HG02763 (cell line): ENCODE results near the gene DCP1B.

Source experiments
- ATAC-seq: cut with Tn5 transposase; IDR thresholded peaks from one replicate; pipeline ENCODE4 v1.9.1; 2021; ENCODE audit warnings: mild to moderate bottlenecking, moderate library complexity; ENCODE audit not compliant: unreplicated experiment

Gene DCP1B

GRCh38 chr12:1935700-1936378 lies 68.4 kb downstream of the DCP1B start:
- no peak for ATAC-seq

DNA sequence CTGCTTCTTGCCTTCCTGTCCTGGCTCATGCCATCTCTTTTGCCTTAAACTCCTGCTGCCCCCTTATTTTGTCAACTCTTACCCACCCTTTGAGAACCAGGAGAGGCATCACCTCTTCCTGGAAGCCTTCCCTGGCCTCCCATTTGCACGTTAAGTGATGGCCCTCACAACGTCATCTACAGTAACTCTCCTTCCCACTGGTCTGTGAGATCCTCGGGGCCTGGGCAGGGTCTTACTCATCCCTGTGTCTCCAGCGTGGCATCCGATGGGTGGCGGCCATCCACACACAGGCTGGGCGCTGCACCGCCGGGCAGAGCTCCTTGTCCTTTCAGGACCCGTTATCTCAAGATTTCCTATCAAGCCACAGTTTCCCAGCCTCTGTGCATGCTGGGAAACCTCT lies 69.0 kb downstream of the DCP1B start:
- ATAC-seq, result no peak

DNA sequence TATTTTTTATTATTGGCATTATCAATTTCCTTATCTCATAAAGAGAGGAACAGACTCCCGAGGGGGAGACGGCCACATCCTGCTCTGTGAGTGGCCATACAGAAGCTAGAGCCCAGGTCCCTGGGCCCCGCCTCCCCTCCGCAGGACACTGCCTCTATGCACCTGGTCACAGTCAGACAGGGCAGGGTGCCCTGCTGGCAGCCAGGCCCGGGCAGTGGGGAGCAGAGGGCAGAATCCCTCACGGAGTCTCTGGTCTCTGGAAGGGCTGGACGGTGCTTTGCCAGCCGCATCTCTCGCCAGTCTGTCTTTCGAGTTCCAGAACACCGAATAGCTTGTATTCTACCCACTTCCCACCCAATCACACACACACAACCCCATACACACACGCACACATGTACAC lies 69.4 kb downstream of the DCP1B start:
- ATAC-seq, result no peak

- ATAC-seq, result no peak
These were observed 70.2 kb downstream of the DCP1B start for GRCh38 chr12:1934068-1934467.

- no peak for ATAC-seq
These were observed 70.8 kb downstream of the DCP1B start for GRCh38 chr12:1933342-1934051.

DNA sequence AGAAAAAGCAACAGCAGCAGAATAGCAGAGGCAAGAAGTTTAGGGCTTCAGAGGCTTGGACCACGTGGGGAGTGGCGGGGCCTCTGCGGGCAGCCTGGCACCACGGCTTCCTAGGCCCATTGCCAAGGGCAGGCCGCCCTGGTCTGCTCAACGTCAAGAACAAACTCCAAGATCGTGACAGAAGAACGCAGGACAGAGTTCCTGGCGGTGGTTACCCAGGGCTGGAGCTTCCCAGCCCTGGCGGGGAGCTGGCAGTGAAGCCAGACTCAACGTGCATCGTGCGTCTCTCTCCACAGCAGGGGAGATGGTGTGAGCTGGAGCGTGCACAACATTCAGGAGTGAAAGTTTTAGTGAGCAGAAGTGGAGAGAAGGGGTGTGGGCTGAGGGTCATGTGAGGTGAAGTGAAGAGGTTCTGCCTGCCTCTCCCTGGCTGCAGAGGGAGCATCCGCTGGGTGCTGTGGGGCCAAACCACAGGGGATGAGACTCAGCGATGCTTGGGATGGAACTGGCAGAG lies 71.9 kb downstream of the DCP1B start:
- no peak for ATAC-seq

- ATAC-seq, result no peak
These were observed 72.6 kb downstream of the DCP1B start for GRCh38 chr12:1931642-1932041.

- no peak for ATAC-seq
These were observed 73.3 kb downstream of the DCP1B start for GRCh38 chr12:1930803-1931597.

- ATAC-seq, result no peak
These were observed 74.1 kb downstream of the DCP1B start for GRCh38 chr12:1929985-1930802.

GRCh38 chr12:1929241-1929984 lies 74.8 kb downstream of the DCP1B start:
- no peak for ATAC-seq

- ATAC-seq, result no peak
These were observed 75.7 kb downstream of the DCP1B start for GRCh38 chr12:1928439-1929121.

DNA sequence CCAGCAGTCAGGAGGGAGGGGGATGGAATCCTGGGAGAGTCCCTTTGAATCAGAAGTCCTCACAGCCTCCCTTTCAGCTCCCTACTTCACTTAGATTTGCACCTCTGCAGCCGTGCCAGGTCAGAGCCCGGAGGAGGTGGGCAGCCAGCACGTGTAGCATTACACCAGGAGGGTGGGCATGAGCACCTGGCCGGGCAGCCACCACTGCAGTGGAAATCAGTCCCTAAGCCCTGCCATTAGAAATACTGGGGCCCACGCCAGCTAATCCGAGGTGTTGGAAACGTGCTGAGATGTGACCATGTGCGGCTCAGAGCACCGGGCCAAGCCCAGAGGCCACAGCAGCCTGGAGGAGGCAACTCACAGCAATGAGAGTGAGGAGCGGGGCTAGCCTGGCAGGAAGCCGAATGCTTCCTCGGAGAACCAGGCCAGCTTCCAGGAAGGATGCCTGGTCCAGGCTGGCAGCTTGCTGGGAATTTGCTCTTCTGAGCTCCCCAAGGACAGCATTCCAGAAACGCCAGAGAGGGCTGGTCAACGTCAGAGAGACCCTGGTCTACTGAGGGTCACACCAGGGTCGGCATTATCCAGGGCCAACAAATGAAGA lies 76.4 kb downstream of the DCP1B start:
- no peak for ATAC-seq

DNA sequence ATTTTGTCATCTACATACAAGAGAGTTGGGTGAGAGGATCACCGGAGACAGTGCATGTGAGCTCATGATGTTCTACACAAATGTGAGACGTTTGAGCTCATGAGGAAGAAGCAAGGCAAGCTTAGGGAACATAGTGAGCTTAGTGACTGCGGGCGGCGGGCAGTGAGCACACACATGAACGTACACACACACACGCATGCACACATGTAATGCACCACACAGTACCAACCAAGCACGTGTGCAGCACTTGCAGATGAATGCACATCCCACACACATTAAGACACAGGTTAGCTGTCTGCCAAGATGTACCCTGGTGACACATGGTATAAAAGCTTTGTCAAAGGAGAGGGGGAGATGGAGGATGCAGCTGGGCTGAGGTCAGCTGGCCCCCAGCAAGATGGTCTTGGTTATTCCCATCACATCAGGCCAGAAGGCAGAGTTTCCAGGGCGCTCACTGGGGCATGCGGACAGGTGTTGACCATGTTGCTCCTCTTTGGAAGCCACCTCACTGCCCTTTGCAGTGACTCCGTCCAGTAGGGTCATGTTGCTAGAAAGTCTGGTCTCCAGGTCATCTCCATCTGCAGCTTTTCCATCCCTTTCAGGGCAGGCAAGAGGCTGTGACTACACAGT lies 77.1 kb downstream of the DCP1B start:
- no peak for ATAC-seq

DNA sequence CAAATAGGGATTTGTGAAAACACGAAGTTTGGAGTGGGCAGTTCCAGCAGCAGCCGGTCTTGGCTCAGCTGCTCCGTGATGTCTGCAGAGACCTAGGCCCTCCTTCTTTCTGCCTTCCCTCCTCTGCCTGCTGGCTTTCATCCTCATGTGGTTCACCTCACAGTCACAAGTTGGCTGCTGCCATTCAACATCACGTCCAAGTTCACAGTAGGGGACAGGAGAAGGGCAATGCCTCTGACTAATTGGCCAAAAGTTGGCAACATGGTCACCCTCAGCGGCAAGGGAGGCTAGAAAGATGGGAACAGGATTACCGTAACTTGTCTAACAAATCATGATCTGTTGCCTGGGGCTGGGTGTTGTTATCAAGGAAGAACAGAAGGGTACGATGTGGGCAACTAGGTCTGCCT lies 78.0 kb downstream of the DCP1B start:
- ATAC-seq, result no peak

DNA sequence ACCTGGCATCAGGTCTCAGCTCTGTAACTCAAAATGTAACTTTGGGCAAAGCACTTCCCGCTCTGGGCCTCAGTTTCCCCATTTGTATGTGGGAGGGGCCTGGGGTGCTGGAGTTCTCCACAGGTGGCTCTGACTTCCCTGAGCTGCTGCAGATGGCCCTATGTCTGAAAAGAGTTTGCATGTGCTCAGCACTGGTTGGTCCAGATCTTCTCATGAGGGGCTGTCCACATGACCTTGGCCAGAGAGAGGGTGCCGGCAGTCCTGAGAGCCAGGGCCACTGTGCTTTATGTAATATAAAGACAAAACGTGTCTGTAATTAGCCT lies 78.6 kb downstream of the DCP1B start:
- no peak for ATAC-seq

DNA sequence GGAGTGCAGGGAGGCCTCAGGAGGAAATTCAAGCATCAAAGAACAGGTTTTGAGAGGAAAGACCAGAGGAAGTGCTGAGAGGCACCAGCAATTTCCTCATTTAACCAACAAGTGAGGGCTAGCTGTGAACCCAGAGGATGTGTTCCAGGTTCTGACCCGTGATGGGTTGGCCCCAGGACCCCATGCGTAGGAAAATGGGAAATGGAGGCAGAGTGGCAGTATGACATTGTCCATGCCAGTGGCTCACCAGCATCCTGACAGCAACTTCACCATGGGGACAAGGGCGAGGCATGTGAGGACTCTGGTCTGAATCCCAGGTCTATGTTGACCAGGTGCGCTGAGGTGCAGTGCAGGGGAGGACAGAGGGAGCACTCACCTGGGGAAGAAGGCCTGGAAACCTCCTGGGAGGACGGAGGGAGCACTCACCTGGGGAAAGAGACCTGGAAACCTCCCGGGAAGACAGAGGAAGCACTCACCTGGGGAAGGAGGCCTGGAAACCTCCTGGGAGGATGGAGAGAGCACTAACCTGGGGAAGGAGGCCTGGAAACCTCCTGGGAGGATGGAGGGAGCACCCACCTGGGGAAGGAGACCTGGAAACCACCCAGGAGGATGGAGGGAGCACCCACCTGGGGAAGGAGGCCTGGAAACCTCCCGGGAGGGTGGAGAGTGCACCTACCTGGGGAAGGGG lies 79.1 kb downstream of the DCP1B start:
- ATAC-seq, result no peak

DNA sequence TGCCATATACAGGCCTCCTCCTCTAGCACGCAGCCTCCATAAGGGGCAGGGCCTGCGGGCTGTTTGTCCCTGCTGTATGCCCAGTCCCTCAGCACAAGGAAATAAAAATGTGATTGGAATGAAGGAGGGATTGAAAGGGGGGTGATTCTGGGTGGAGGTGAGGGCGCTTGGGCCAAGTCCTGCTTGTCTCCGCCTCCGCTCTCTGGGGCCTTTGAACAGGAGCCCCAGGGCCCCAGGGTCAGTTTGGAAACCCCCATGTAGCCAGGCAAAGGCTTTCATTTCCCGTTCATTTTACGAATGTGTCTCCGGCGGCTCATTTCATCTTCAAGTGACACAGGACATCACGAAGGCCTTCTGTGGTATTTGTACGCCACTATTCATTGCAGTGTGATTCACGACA lies 81.3 kb downstream of the DCP1B start:
- no peak for ATAC-seq

DNA sequence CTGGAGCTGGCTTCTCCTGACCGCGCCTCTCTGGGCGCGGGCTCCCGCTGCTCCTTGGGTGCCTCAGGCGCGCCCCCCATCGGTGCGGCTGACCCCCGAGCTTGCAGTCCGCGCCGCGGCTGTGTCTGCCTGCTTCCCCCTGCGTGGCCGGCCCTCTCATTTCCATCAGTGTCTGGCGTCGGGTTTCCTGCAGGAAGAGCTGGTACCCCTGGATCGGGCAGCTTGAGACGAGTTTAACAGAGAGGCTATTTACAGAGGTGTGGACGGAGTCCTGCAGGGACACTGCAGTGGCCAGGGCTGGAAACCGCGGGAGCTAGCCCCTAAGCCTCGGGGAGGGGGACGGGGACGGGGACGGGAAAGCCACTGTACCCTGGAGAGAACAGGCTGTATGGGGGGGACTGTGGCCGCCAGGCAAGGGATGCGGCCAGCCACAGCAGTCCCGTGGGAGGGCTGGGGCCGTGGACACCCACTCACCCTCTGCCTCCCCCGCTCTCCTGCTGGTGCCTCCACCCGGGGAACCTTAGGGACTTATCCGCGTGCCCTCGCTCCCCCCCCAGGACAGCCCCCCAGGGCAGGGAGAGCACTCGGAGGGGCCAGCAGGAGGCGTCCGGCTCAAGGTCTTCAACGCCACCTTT lies 82.1 kb downstream of the DCP1B start:
- no peak for ATAC-seq
